Measurements from ENCODE around the gene SALL3. TPM values are rescaled to one million over a fixed set of nuclear protein-coding genes. Genes with fewer than 3 reads are reported as not detected.
"Not testable (repeated sequence)": the region's sequence is repeated elsewhere in the genome, so short reads cannot be mapped to it uniquely, and the experiment has no call there.

Gene SALL3
- total RNA-seq (2014; rRNA removed; shearing (Covaris generic)) = not detected in 2 replicates

DNA sequence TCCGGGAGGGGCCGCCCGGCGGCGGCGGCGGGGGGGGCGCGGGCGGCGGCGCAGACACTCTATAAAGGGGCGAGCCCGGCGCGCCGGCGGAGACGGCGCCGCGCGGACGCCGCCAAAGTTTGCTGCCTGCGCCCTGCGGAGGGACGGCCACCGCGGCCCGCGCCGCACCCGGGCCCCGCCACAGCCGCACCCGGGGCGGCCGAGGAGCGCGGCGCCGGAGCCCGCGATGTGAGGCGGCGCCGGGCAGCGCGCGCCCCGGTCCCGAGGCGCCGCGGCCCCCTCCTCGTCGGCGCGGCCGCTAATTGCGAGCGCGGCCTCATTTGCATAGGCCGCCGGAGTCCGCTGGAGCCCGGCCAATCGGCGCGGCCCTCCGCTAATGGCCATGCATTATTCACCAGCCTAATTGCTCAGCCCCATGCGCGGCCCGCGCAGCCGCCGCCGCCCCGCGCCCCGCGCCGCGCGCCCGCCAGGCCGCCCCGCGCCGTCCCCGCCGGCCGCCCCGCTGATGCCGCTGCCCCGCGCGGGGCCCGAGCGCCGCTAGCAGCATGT, at the start of gene SALL3:
Gene SALL3, plus strand, starts transcription at position 89 of the 549 bp plus-strand sequence. Its CDS starts 457 bp downstream, at position 546.
- no peak for DNase-seq (ENCODE audit: low read depth)

DNA sequence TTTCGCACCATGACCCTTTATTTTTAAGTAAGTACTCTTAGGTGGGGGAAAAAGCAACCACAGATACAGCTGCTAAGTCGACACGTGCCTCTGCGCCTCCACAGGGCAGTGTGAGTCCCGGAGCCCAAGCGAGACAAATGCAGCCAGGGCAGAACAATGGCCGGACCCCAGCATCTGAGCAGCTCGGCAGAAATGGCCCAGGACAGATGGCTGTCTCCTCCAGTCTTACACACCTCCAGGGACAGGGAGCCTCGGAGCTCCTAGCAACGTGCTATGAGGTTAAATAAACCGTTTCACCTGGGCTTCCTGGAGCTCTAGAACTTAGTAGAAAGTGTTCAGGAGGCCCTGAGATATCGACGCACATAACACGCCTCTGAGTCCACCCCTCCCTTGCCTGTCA, 47.3 kb upstream of the SALL3 start:
- DNase-seq (ENCODE audit: low read depth) = no peak

DNA sequence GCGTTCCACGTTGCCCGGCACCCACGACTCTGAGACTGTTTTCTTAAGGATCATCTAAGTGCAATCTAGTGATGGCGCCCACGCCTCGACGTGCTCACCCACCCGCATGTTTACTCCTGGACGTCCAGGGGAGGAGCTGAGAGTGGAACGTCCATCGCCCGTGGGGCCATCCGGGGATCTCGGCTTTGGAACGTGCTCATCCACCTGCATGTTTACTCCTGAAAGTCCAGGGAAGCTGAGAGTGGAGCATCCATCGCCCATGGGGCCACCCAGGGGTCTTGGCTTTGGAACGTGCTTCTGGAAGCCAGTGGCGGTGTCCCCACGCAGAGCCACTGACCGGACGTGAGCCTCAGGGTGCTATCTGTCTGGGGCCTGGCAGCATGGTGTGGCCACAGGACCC, 45.6 kb upstream of the SALL3 start:
- no peak for DNase-seq (ENCODE audit: low read depth)

DNA sequence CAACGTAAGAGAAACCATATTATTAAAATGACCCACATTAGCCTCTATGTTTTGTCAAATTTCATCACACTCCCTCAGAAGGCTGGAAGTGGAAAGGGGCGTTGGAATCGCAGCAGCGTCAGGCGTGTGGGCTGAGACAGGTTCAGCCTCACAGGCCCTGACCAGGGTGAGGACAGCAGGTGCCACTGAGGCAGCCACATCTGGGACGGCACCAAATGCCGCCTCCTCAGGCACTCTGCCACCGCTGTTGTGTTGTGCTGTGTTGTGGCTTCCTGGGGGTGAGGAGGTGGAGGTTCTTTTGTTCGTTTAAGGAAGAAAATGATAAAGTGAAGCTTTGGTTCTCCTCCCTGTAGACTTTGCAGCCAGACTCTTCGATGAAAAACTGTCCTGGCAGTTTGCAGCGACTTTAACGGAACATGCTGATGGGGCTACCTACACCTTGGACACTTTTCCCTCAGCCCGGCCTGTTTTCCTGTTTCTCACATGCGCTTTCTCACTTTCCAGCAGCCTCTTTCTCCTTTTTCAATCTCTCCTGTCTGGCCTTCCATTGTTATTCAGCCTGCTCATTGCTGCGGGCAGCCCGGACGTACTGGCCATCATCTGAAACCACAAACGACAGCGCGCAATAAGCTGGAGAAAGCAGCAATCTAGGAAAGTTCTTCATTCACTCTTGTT, 44.9 kb upstream of the SALL3 start:
- no peak for DNase-seq (ENCODE audit: low read depth)

DNA sequence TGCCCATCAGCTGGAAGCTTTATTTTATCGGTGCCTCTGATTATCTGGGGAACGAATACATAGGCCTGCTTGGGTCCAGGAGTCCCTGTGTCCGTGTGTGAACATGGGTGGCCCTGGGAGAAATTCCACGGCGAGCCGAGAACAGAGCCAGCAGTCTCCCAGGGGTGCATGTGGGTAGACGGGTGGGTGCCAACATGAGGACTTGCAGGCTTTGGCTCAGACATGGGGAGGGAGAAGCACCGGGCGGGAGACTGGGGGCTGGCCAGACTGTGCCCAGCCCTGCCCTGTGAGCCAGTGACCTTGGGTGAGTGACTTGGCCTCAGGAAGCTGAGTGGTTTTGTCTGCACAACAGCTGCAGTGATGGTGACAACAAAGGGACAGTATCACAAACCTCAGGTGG, 44.2 kb upstream of the SALL3 start:
- DNase-seq (ENCODE audit: low read depth) = no peak

- no peak for DNase-seq (ENCODE audit: low read depth)
These were observed 43.2 kb upstream of the SALL3 start for GRCh38 chr18:78936251-78937005.

GRCh38 chr18:78937166-78937565, 42.5 kb upstream of the SALL3 start:
- no peak for DNase-seq (ENCODE audit: low read depth)

- DNase-seq (ENCODE audit: low read depth) = peak; percentile 2
These were observed 40.5 kb upstream of the SALL3 start for GRCh38 chr18:78939105-78939504.

DNA sequence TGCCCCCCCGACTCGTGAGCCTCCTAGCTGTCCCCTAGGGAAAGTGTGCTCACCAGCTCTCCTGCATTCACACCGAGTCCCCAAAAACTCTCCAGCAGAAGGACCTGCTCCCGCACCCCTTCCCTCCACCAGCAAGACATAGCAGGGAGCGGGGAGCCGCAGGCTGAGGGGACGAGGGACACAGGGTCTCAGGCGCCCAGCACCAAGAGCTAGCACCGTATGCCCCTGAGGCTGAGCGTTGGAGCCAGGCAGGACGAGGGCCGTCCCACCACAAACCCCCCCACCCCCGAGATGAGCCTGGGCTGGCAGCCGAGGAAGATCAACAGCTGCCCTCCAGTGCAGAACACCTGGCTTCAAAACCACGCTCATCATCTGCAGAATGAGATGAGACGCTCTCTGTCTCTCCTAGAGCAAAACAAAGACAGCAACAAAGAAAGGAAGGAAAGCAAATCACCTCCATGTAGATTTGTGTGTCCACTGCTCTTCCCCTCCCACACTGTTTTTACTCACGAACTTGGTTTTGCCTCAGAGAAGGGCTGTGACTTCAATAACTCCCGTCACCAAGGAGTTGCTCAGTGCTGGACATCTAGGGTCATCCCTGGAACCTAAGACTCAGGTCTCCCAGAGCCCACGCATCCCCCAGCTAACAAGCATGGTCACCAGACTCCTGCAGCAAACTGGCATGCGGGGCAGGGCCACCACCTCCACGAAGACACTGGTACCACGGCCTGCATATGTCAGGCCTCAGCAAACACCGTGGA, 39.7 kb upstream of the SALL3 start:
- DNase-seq (ENCODE audit: low read depth) = no peak

GRCh38 chr18:78942236-78942635, 37.4 kb upstream of the SALL3 start:
- not testable (repeated sequence) for DNase-seq (ENCODE audit: low read depth)

- no peak for DNase-seq (ENCODE audit: low read depth)
These were observed 34.0 kb upstream of the SALL3 start for GRCh38 chr18:78945628-78946027.

- no peak for DNase-seq (ENCODE audit: low read depth)
These were observed 32.3 kb upstream of the SALL3 start for GRCh38 chr18:78947291-78947690.

DNA sequence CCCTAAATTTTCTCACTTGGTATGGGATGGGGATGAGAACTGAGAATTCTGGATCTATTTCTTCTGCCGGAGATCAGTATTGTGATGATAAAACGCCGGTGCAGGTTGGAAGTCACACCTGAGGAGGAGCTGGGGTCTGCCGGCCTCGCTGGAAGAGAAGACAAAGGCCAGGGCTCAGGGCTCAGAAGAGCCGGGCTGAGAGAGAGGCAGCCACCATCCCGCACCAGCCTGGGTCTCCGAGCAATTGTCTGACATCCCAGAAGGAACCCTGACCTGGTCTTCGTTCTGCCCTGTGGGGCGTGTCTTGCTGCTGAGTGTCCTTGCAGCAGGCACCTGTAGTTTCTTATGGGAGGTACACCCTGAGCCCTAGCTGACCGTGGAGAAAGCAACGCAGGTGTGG, 31.4 kb upstream of the SALL3 start:
- no peak for DNase-seq (ENCODE audit: low read depth)

- no peak for DNase-seq (ENCODE audit: low read depth)
These were observed 30.9 kb upstream of the SALL3 start for GRCh38 chr18:78948707-78949106.

GRCh38 chr18:78949216-78949615, 30.4 kb upstream of the SALL3 start:
- DNase-seq (ENCODE audit: low read depth) = no peak

DNA sequence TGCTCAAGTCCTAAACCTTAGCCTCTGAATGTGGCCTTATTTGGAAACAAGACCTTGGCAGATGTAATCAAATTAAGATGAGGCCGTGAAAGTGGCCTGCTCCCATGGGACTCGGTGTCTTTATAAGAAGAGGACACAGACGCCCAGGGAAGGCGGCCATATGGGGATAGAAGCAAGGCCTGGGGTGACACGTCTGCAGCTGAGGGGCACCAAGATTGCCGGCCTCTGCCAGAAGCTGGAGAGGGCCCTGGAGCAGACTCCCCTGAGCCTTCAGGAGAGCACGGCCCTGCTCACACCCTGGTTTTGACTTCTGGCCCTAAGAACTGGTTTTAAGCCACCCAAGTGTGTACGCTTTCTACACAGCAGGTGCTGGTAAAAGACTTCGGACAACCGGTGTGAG, 29.2 kb upstream of the SALL3 start:
- no peak for DNase-seq (ENCODE audit: low read depth)

DNA sequence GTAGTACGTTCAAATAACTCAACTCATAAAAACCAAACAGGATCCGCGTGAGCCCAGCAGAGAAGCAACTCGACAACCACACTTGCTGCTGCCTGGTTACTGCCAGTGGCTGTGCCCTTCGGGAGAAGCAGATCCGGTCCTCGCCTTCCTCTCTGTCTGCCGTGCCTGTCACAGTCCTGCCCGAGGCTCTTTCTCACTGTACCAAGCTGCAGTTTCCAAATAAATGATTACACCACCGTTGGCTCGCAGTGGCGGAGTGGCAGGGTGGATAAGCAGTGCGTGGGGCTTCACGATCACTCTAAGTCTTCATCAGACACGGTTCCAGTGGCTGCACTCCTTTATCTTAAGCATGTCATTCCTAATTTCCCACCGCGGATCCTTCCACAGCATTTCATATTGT, 26.1 kb upstream of the SALL3 start:
- DNase-seq (ENCODE audit: low read depth) = no peak

DNA sequence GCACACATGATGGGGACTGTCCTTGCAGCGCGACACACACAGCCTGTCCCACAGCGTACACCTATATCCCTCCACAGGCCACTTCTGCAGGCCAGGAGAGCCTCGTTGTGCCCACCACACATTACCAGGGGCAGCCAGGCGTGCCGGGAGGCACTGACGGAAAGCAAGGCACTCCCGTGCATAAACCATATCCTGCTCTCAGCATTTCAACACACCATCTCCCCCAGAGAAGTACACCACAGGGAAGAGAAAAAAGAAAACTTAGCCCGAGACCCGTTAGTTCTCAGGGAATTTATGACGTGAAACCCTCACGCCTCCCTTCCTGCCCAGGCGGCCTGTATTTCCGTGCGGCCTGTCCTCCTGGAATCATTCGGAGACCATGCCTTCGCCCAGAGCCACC, 24.6 kb upstream of the SALL3 start:
- DNase-seq (ENCODE audit: low read depth) = no peak

DNA sequence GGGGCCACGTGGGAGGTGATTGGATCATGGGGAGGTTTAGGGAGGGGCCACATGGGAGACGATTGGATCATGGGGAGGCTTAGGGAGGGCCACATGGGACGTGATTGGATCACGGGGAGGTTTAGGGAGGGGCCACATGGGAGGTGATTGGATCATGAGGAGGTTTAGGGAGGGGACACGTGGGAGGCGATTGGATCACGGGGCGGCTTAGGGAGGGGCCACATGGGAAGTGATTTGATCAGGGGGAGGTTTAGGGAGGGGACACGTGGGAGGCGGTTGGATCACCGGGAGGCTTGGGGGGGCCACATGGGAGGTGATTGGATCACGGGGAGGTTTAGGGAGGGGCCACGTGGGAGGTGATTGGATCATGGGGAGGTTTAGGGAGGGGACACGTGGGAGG, 22.5 kb upstream of the SALL3 start:
- no peak for DNase-seq (ENCODE audit: low read depth)

- DNase-seq (ENCODE audit: low read depth) = no peak
These were observed 18.9 kb upstream of the SALL3 start for GRCh38 chr18:78960709-78961108.

- no peak for DNase-seq (ENCODE audit: low read depth)
These were observed 17.5 kb upstream of the SALL3 start for GRCh38 chr18:78962098-78962497.

DNA sequence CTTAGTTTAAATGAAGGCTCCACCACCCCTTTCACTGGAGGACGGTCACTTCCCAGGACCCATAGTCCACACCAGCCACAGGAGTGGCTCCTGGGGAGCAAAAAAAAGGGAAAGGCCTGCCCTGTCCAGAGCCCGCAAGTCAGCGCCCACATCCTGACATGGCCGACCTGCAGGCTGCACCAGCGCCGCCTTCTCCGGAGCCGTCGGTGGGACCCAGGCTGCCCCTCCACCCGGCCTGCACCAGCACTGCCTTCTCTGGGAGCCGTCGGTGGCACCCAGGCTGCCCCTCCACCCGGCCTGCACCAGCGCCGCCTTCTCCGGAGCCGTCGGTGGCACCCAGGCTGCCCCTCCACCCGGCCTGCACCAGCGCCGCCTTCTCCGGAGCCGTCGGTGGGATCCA, 14.9 kb upstream of the SALL3 start:
- DNase-seq (ENCODE audit: low read depth) = not testable (repeated sequence)

Data from RPMI7951 (cell line).